ENCODE measurements around the gene PRKCA. TPM values are rescaled to one million over a fixed set of nuclear protein-coding genes. Genes with fewer than 3 reads are reported as not detected.

The PRKCA gene
- total and polyA plus RNA-seq, 2 of the 13 experiments (the other 11 are each of a cell fraction or from before 2014, with no cell fraction given): 18.5 to 21.5 TPM

DNA sequence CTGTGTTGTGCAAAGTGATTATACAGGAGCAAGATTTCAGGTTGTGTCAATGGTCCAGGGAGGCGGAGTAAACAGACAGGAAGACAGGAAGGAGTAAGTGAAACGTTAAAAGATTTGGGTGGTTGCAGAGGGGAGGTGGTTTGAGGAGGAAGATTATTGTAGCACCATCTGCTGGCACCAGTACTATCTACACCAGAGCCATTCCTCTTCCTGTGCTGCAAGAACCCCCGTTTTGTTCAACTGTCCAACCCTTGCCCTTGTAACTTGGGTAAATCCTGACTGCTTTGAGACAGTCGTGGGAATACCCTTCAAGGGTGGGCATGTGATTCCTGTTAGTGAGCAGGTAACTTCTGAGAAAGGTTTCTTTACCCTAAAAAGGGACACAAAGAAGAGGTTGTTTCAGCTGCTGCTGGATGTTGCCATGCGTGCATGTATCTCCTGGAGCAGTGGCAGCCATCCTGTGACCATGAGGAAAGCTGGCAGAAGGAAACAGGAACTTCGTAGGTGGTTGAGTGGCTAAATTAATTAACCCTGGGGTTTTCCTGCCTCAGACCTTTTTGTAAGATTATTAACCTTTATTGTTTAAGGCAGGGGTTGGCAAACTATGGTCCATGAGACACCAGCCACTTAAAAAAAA is 124.1 kb downstream of the PRKCA start (continued):
- TF ChIP-seq ZNF574 (CRISPR knock-in tag; IDR thresholded peaks at IDR 0.05): peak; percentile 53; the same call in 1 of the 2 replicates
- peak; percentile 64 for TF ChIP-seq HOMEZ (CRISPR knock-in tag; IDR thresholded peaks at IDR 0.05; ENCODE audit: low read depth)
- 0 out of 2 replicates have a peak, but pooled peaks have one; percentile 56 for TF ChIP-seq WIZ (CRISPR knock-in tag; IDR thresholded peaks at IDR 0.05)
- no peak for TF ChIP-seq POLR2AphosphoS2 (IDR thresholded peaks at IDR 0.05; ENCODE audit: low read depth, low read length)
- TF ChIP-seq GATAD1 (CRISPR knock-in tag; IDR thresholded peaks at IDR 0.05): peak; percentile 44; the same call in 1 of the 2 replicates
- TF ChIP-seq ZNF143 (CRISPR knock-in tag; IDR thresholded peaks at IDR 0.05): no peak
- peak; percentile 71; the same call in 1 of the 2 replicates for TF ChIP-seq SP5 (CRISPR knock-in tag; IDR thresholded peaks at IDR 0.05; ENCODE audit: borderline replicate concordance, low read depth)
- TF ChIP-seq JARID2 (CRISPR knock-in tag; IDR thresholded peaks at IDR 0.05; ENCODE audit: insufficient replicate concordance): no peak
- peak; percentile 69; the same call in 1 of the 2 replicates for TF ChIP-seq ZNF543 (CRISPR knock-in tag; IDR thresholded peaks at IDR 0.05)
- no peak for TF ChIP-seq ZNF589 (CRISPR knock-in tag; conservative IDR thresholded peaks at IDR 0.05)
- 0 out of 2 replicates have a peak, but pooled peaks have one; percentile 38 for TF ChIP-seq ZNF691 (CRISPR knock-in tag; IDR thresholded peaks at IDR 0.05; ENCODE audit: borderline replicate concordance, low read depth)
- no peak for TF ChIP-seq HHEX (CRISPR knock-in tag; IDR thresholded peaks at IDR 0.05)
- TF ChIP-seq ZMYM4 (CRISPR knock-in tag; IDR thresholded peaks at IDR 0.05): peak; percentile 65; the same call in 1 of the 2 replicates
- TF ChIP-seq TBX3 (IDR thresholded peaks at IDR 0.05; ENCODE audit: borderline replicate concordance): no peak
- TF ChIP-seq ZNF615 (CRISPR knock-in tag; IDR thresholded peaks at IDR 0.05; ENCODE audit: borderline replicate concordance): 0 out of 2 replicates have a peak, but pooled peaks have one; percentile 14
- TF ChIP-seq SP2 (CRISPR knock-in tag; IDR thresholded peaks at IDR 0.05): no peak
- peak; percentile 41; the same call in 1 of the 2 replicates for TF ChIP-seq ZFX (CRISPR knock-in tag; IDR thresholded peaks at IDR 0.05; ENCODE audit: low read depth)
- 0 out of 2 replicates have a peak, but pooled peaks have one; percentile 4 for TF ChIP-seq SPEN (CRISPR knock-in tag; IDR thresholded peaks at IDR 0.05; ENCODE audit: low read depth)
- TF ChIP-seq BCL6 (CRISPR knock-in tag; IDR thresholded peaks at IDR 0.05): 0 out of 2 replicates have a peak, but pooled peaks have one; percentile 11
- TF ChIP-seq CENPBD1 (CRISPR knock-in tag; IDR thresholded peaks at IDR 0.05; ENCODE audit: borderline replicate concordance, low read depth): no peak
- peak; percentile 56; the same call in 1 of the 2 replicates for TF ChIP-seq POGZ (CRISPR knock-in tag; IDR thresholded peaks at IDR 0.05)
- no peak for TF ChIP-seq ZBTB43 (CRISPR knock-in tag; conservative IDR thresholded peaks at IDR 0.05)

All from HepG2 (cell line).